Central memory CD4-positive, alpha-beta T cell (primary cell): Measurements from ENCODE around the gene VWC2.
"Not testable (repeated sequence)": the region's sequence is repeated elsewhere in the genome, so short reads cannot be mapped to it uniquely, and the experiment has no call there.

ENCODE experiments used
- DNase-seq: peaks from one replicate; pipeline ENCODE4 v3.0.0; 2022

The VWC2 gene

GRCh38 chr7:49787980-49788379 lies 14.5 kb downstream of the VWC2 start:
- no peak for DNase-seq

GRCh38 chr7:49788455-49789059 lies 15.1 kb downstream of the VWC2 start:
- no peak for DNase-seq

GRCh38 chr7:49789736-49790135 lies 16.3 kb downstream of the VWC2 start:
- no peak for DNase-seq

DNA sequence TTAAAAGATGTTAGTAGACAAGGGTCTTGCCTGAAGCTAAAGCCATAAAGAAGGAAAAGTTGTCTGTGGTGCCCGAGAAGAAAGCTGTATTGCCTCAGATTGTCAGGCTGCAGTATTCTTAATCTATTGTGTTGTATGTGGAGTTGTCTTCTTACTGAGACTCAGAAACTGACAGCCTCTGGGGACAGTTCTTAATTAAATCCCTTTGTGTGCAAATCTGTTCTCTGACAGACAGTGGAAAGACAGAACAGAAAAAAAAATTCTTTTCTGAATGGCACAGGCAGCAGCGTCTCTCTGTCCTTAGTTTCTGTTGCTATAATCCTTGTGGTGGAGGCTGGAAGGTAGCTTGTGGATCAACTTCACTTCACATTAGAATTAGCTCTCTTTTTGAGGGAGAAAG lies 16.8 kb downstream of the VWC2 start:
- DNase-seq = no peak

DNA sequence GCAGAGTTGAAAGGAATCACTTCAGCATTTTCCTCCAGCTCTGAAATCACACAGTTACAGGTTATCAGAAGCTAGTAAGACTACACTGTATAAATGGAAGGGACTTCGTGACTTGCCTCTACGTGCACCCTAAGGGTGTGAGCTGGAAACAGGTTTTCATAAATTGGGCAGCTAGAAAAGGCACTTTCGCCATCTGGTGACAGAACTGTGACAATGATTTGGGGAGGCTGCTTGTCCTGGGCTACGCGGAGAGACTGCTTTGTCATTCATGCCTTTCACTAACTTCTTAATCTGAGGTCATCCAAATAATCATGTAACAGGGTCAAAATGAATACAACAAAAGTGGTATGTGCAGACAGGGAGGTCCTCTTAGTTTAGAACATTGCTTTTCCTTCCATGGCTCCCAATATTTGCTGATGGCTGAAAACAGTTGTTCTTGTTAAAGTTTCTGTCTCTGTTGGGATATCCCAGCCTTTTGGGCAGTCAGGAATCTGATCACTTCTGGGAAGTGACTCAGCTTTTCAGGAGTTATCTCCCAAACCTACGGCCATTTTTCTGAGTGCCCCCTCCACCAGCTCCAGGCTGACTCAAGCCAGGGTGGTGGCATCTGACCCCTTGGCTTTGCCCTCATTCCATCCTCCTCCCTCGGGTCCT lies 17.8 kb downstream of the VWC2 start:
- no peak for DNase-seq

DNA sequence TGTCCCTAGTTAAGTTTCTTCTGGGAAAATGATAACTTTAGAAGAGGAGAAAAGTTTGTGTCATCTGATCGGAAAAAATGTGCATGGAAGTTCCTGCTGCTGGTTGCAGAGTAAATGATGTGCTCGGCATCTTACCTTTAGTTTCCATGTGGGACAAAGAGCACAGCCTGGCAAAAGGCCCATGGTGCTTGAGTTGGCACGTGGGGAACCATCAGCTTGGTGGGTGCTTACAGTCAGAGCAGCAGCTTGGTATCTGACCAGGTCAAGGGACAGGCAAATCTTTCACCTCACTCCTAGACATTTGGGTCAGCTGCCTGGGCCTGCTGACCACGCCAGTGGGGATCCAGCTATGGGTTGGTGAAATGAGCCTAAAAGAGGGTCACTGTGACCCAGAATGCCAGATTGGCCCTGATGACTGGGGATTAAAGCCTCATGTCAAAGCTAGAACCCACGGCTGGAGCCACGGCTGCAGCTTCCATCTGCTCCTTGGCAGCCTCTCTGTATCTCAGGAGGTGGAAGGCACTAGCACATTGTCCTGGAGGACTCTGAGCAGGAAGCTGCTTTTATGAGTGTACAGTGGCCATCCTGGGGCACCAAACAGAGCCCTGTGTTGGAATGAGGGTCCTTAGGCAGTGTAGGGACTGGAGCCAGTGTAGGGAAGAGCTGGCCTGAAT lies 24.7 kb downstream of the VWC2 start:
- DNase-seq = no peak

GRCh38 chr7:49800031-49800430 lies 26.6 kb downstream of the VWC2 start:
- no peak for DNase-seq

GRCh38 chr7:49802600-49802999 lies 29.2 kb downstream of the VWC2 start:
- DNase-seq = no peak

DNA sequence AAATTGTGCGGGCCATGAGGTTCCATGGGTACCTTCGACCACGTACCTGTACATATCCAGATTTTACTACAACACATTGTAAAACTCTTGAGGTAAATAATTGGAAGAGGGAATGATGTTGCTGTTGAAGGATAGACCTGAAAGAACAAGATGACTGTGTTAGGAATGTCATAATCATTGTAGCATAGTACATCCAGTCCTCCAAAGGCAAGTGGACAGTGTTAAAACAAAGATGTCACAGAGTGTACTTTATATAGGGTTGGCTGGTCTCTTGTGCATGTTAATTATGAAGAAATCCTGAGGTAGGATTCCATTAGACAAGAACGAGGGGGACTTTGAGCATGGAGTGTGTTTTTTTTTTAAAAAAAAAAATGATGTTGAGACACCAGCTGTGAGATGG lies 30.4 kb downstream of the VWC2 start:
- DNase-seq = no peak

GRCh38 chr7:49805371-49806007 lies 32.1 kb downstream of the VWC2 start:
- no peak for DNase-seq

DNA sequence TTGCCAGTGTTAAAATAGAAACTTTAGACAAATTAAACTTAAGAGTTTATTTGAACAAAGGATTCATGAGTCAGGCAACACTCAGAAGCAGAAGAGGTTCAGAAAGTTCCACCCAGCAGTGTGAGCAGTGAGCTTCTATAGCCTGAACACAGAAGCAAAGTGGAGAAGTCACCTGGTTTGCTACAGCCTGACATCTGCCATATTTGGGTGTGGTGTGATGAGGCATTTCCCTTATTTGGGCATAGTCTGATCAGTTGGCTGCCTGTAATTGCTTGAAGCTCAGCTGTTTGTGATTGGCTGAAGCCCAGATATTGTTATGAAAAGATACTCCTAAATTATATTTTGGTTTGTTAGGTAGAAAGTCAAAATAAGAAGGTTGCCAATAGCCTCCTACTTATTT lies 39.1 kb downstream of the VWC2 start:
- DNase-seq = no peak

DNA sequence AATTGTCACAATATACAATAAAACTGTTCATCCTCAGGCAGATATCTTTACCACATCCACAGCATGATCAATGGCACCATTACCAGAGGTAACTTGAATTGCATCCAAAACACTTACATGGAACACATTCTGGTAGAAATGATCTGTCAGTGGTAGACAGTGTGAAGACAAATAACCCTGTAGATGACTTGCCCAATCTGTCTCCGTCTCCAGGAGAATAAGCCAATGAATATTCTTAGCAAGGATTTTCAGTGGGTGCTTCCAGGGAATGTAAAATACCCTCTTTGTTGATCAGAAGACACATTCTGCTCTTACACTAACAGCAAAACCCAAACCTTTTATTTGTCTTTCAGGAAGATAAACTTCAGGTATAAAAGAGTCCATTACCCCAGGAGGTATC lies 43.8 kb downstream of the VWC2 start:
- no peak for DNase-seq

GRCh38 chr7:49821181-49821580 lies 47.7 kb downstream of the VWC2 start:
- no peak for DNase-seq

DNA sequence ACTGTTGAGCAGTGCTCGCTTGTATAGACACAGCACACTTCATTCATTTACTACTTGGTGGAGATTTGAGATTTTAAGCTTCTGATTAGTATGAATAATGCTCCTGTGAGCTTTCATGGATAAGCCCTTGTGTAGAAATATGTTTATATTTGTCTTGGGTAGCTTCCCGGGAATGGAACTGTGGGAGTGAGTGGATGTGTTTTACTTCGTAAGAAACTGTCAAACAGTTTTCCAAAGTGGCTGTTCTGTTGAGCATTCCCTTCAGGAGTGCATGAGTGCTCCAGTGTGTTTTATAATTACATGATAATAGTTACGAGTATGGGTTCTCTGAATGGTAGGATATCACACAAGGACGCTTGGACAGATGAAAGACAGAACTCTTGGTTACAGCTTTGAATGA lies 49.4 kb downstream of the VWC2 start:
- no peak for DNase-seq

DNA sequence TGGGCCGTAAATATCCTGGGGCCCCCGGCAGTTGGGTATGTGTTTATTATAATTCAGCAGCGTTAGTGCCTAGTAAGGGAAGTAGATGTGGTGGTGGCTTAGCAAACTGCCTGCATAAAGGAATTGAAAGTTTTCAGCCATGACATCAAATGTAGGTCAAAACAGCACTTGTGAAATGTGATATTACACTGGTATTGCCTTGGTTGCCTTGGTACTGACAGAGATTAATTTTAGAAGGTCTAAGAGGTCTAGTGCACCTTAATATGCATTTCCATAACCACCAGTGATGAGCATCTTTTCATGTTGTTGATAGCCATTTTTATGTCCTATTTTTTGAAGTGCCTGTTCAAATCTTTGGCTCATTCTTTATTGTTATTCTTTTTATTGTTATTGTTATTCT lies 50.1 kb downstream of the VWC2 start:
- DNase-seq = no peak

DNA sequence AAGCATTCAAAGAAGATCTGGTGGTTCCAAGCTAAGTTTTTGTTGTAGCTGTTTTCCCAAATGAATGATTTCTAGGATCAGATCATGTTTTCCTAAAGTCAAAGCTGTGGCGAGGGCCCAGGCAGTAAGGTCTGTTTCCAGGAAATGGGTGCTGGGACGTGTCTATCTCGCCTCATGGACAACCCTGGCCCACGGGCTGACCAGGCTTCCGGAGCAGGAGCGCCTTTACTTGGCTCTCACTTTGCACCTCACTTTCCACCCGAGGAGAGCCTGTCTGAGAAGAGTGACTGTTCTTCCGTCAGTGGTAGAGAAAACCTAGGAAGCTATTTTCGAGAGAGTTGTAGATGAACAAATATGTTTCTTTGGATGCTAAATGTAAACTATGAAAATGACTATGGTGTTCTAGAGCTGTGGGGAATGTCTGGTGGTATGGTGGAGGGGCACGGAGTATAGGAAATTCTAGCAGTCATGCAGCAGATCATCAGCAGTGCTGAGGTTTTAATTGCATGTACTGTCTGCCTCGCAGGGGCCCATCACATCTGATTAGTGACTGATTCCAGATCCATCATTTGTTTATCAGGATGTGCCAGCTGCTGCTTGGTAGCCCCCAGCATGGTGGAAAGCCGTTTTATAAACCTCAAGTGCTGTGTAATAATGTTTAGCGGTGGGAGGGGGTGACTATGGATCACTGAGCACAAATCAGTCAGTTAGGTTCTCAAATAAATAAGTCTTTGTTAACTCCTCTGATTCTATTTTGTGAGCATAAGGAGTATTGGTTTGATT lies 66.6 kb downstream of the VWC2 start:
- DNase-seq = no peak

GRCh38 chr7:49840751-49841405 lies 67.4 kb downstream of the VWC2 start:
- DNase-seq = no peak

DNA sequence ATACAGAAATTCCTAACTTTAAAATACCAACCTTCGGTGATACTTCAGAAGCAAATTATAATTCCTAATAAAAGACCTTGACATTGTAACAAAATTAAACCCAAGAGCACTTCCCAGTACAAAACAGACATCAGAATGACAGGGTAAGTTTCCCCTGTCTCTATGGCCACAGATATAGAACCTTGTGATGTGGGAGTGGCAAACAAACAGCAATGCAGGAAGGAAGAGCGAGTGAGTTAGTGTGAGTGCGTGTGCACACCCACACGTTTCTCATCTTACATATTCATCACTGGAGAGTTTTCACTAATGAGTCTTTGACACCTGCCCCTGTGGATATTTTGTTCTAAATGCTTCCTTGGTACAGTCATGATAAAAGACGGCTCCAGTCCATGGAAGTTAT lies 72.2 kb downstream of the VWC2 start:
- DNase-seq = no peak

DNA sequence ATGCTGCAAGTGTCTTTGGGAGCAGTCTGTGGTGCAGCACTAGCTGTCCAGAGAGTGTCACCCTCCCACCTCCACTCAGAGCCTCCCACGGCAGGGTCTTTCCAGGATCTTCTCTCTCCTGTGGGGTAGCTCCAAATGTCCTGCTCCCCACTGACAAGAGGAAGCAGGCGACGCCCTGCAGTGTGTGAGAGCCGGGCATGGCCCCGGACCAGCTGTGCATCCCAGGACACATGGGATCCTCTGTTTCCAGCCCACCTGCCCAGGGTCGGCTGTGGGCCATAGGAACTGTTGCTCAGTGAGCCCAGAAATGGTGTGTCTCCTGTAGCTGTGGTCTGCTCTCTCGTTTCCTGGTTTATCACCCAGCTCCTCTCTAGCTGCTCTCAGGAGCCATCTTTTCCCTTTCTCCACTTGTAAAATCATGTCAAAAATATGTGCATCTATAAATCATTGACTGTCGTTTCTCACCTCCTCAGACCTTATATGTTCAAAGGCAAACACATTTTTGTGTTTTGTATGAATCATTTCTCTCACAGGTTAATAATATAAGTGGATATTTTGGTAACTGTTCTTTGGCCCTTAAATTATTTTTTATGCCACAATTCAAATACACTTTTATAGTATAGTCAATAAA lies 74.9 kb downstream of the VWC2 start:
- DNase-seq = no peak

- no peak for DNase-seq
Measured at GRCh38 chr7:49850921-49851613, 77.6 kb downstream of the VWC2 start.

GRCh38 chr7:49851614-49851934 lies 78.1 kb downstream of the VWC2 start:
- not testable (repeated sequence) for DNase-seq
